ENCODE measurements around the gene PNMA8C.

PNMA8C gene

DNA sequence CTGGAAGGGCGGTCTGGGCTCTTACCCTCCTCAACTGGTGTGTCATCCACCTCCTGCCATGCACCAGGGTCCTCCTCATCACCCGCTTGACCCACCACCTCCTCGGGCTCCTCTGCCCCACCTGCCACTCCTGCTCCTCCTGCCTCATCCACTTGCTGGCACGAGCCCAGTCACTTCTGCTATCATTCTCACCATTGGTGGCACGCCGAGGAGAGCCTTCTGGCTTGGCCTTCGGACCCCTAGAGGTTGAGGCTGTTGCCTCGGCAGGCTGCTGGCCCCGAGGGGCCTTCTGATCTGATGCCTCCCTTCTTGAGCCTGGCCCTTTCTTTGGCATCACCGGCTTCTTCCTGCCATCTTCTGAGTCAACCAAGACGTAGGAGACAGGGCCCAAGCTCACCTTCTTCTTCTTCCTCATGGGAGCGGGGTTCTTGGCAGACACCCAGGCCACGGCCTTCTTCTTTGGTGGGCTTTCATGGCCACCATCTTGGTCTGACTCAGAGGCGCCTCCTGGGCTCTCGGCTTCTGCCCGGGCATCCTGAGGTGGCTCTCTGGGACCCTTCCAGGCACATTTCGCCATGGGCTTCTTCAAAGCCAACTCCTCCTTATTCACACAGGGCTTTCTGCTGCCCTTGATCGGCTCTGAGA lies 40.9 kb upstream of the PNMA8C start:
- no peak for TF ChIP-seq ARNTL (CRISPR knock-in tag; IDR thresholded peaks at IDR 0.05; ENCODE audit: borderline replicate concordance, low read depth)
- TF ChIP-seq TSHZ2 (CRISPR knock-in tag; IDR thresholded peaks at IDR 0.05), result no peak
- TF ChIP-seq, protein P1, sequence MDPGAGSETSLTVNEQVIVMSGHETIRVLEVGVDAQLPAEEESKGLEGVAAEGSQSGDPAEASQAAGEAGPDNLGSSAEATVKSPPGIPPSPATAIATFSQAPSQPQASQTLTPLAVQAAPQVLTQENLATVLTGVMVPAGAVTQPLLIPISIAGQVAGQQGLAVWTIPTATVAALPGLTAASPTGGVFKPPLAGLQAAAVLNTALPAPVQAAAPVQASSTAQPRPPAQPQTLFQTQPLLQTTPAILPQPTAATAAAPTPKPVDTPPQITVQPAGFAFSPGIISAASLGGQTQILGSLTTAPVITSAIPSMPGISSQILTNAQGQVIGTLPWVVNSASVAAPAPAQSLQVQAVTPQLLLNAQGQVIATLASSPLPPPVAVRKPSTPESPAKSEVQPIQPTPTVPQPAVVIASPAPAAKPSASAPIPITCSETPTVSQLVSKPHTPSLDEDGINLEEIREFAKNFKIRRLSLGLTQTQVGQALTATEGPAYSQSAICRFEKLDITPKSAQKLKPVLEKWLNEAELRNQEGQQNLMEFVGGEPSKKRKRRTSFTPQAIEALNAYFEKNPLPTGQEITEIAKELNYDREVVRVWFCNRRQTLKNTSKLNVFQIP (CRISPR knock-in tag; IDR thresholded peaks at IDR 0.05; ENCODE audit: borderline replicate concordance, low read depth), result no peak
- no peak for TF ChIP-seq ZFP30 (CRISPR knock-in tag; IDR thresholded peaks at IDR 0.05)
- TF ChIP-seq PPARA (CRISPR knock-in tag; IDR thresholded peaks at IDR 0.05; ENCODE audit: borderline replicate concordance), result no peak
- TF ChIP-seq ZNF565 (CRISPR knock-in tag; conservative IDR thresholded peaks at IDR 0.05; ENCODE audit: low read depth), result no peak
- TF ChIP-seq TOX (CRISPR knock-in tag; IDR thresholded peaks at IDR 0.05; ENCODE audit: borderline replicate concordance), result no peak
- TF ChIP-seq OSR1 (CRISPR knock-in tag; IDR thresholded peaks at IDR 0.05), result no peak
- no peak for TF ChIP-seq GLIS3 (CRISPR knock-in tag; IDR thresholded peaks at IDR 0.05)
- TF ChIP-seq ZFP3 (CRISPR knock-in tag; IDR thresholded peaks at IDR 0.05), result no peak
- TF ChIP-seq CREB5 (CRISPR knock-in tag; IDR thresholded peaks at IDR 0.05; ENCODE audit: low read depth), result no peak
- TF ChIP-seq TCF4 (CRISPR knock-in tag; IDR thresholded peaks at IDR 0.05; ENCODE audit: borderline replicate concordance), result no peak
- no peak for TF ChIP-seq ZC3H10 (CRISPR knock-in tag; IDR thresholded peaks at IDR 0.05)
- no peak for TF ChIP-seq CSDC2 (CRISPR knock-in tag; IDR thresholded peaks at IDR 0.05)
- no peak for TF ChIP-seq ZNF8 (CRISPR knock-in tag; IDR thresholded peaks at IDR 0.05)
- TF ChIP-seq PATZ1 (CRISPR knock-in tag; IDR thresholded peaks at IDR 0.05; ENCODE audit: borderline replicate concordance), result no peak
- TF ChIP-seq CSRNP3 (CRISPR knock-in tag; IDR thresholded peaks at IDR 0.05), result no peak
- TF ChIP-seq ISL1 (CRISPR knock-in tag; IDR thresholded peaks at IDR 0.05), result no peak
- TF ChIP-seq RARB (CRISPR knock-in tag; IDR thresholded peaks at IDR 0.05), result no peak
- ATAC-seq, result no peak

DNA sequence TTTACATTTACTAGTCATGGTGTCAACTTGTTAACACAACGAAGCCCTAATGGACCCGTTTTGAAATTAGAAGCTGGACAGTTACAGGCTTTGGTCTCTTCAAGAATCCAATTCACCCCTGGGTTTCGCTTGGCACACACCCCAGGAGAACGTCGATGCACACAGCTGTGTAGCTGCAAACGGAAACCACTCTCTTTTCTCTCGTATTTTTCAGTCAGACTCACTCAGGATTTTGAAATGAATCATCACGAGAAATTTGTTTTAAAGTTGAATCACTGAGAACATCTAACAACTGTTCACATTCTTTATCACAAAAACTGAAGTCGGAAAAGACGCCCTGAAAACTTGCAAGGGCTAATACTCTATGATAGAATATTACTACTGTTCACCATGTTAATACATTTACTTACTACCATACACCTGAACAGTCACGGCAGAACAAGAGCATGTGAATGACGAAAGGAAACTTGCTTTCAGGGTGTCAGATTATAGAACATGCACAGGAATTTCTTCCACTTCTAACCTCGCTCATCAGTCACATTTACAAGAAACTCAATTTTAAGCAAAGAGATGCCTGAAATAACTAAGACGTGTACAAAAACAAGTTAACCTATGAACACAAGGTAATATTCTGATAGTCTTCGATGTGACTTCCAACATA lies 37.9 kb upstream of the PNMA8C start:
- ATAC-seq, result peak; percentile 43
- TF ChIP-seq TSHZ2 (CRISPR knock-in tag; IDR thresholded peaks at IDR 0.05), result no peak
- TF ChIP-seq ESRRG (CRISPR knock-in tag; IDR thresholded peaks at IDR 0.05), result no peak
- TF ChIP-seq, protein P1 (CRISPR knock-in tag; IDR thresholded peaks at IDR 0.05; ENCODE audit: borderline replicate concordance, low read depth), result no peak
- TF ChIP-seq BACH2 (CRISPR knock-in tag; IDR thresholded peaks at IDR 0.05; ENCODE audit: borderline replicate concordance), result no peak
- TF ChIP-seq ZNF70 (CRISPR knock-in tag; IDR thresholded peaks at IDR 0.05), result no peak
- TF ChIP-seq GLIS3 (CRISPR knock-in tag; IDR thresholded peaks at IDR 0.05), result no peak
- TF ChIP-seq ISL1 (CRISPR knock-in tag; IDR thresholded peaks at IDR 0.05), result no peak
- TF ChIP-seq ZFP30 (CRISPR knock-in tag; IDR thresholded peaks at IDR 0.05), result no peak
- TF ChIP-seq TCF4 (CRISPR knock-in tag; IDR thresholded peaks at IDR 0.05; ENCODE audit: borderline replicate concordance), result no peak

Measured in SK-N-SH treated with all-trans-retinoic acid at 6 μM for 48 hours (cell line).